ENCODE results near the gene B3GLCT. TPM values are rescaled to one million over a fixed set of nuclear protein-coding genes. Genes with fewer than 3 reads are reported as not detected.

Gene B3GLCT
- total and polyA plus RNA-seq, 2 experiments from 2014 or later, result 5.7 to 10.8 TPM

GRCh38 chr13:31246918-31247317 lies 47.1 kb downstream of the B3GLCT start:
- H3K4me1 ChIP-seq (ENCODE audit: insufficient read depth), result no peaks in the 10 kb centered on the region
- 88% methylated on average over 6 of the region's 6 CpGs for WGBS (ENCODE audit: low lambda C conversion rate, missing lambda C conversion rate)

DNA sequence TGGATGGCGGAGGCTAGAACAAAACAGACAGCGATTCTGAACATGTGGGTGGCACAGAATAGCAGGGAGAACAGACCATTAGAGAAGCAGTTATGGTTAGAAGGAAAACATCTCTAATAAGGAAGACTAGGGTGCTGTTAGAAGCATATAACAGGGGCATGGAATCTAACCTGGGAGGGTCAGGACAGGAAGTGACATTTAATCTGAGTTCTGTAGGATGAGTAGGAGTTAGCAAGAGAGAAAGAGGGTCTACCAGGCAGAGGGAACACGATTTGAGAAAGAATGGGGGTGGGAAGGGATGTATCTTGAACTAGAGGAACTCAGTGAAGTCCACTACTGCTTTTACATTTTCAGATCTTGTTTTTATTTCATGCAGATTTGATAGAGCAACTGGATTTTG lies 48.6 kb downstream of the B3GLCT start:
- Histone ChIP-seq H3K4me1 (ENCODE audit: insufficient read depth) (no peaks in the 10 kb centered on the region), H3K9me2 (replicated peaks; ENCODE audit: insufficient read depth) (no peaks in the 10 kb centered on the region), H3K4me3 (no peak overlapping the region), H4K20me1 (ENCODE audit: insufficient read depth, poor library complexity, severe bottlenecking) (no peaks in the 10 kb centered on the region), H3K4me2 (no peak overlapping the region), H3K9me3 (ENCODE audit: low read depth) (no peaks in the 10 kb centered on the region), H3K27ac (no peak overlapping the region), H3K79me2 (no peaks in the 10 kb centered on the region), H3K27me3 (no peaks in the 10 kb centered on the region), H3K36me3 (replicated peaks; ENCODE audit: insufficient read depth, low read depth) (no peaks in the 10 kb centered on the region), H2AFZ (no peak overlapping the region)
- DNase-seq (ENCODE audit: low spot score), result no peak
- 85% methylated on average over 3 of the region's 3 CpGs for WGBS (ENCODE audit: low lambda C conversion rate, missing lambda C conversion rate)
- TF ChIP-seq EZH2phosphoT487 (IDR thresholded peaks at IDR 0.05; ENCODE audit: low read depth, severe bottlenecking, unreplicated experiment), result no peak
- no peak for TF ChIP-seq EZH2 (IDR thresholded peaks at IDR 0.05; ENCODE audit: borderline replicate concordance)
- TF ChIP-seq CTCF (IDR thresholded peaks at IDR 0.05; ENCODE audit: poor library complexity), result no peak

More at GRCh38 chr13:31246918-31247317, 47.1 kb downstream of the B3GLCT start:
- Histone ChIP-seq H3K4me2 (no peak overlapping the region), H3K79me2 (no peaks in the 10 kb centered on the region), H4K20me1 (ENCODE audit: insufficient read depth, poor library complexity, severe bottlenecking) (no peaks in the 10 kb centered on the region), H3K4me3 (no peak overlapping the region), H3K9me3 (ENCODE audit: low read depth) (no peaks in the 10 kb centered on the region), H3K9me2 (replicated peaks; ENCODE audit: insufficient read depth) (no peaks in the 10 kb centered on the region), H3K27ac (no peak overlapping the region), H2AFZ (no peak overlapping the region), H3K36me3 (replicated peaks; ENCODE audit: insufficient read depth, low read depth) (no peaks in the 10 kb centered on the region), H3K27me3 (no peaks in the 10 kb centered on the region)
- DNase-seq (ENCODE audit: low spot score), result no peak
- TF ChIP-seq CTCF (IDR thresholded peaks at IDR 0.05; ENCODE audit: poor library complexity) (no peak), EZH2 (IDR thresholded peaks at IDR 0.05; ENCODE audit: borderline replicate concordance) (no peak), EZH2phosphoT487 (IDR thresholded peaks at IDR 0.05; ENCODE audit: low read depth, severe bottlenecking, unreplicated experiment) (no peak)

DNA sequence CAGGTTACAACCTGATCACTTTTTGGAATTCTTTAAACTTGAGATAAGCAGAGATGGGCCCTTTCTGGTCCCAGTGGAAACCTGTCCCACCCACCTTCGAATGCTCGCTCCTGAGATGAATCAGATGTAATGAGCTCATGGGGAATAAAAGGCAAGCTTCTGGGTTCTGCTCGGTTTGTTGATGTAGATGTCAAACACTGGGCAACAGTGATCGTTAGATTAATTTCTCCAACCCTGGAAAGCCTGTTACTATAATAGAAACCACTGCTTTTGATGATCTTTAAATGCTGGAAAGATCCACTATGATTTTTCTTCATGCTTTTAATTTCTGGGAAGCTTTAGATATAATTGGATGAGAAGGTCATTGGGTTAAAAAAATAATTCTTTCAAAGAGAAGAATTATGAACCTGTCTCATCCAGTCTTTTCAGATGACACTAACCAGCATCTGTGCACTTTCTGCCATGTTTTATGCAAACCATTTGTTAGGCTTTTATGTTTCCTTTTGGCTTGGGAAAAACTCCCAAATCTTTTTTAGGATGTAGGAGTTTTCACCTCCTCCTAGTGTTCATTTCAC lies 49.3 kb downstream of the B3GLCT start:
- Histone ChIP-seq H4K20me1 (ENCODE audit: insufficient read depth, poor library complexity, severe bottlenecking) (no peaks in the 10 kb centered on the region), H3K79me2 (no peaks in the 10 kb centered on the region), H2AFZ (no peak overlapping the region), H3K9me3 (ENCODE audit: low read depth) (no peaks in the 10 kb centered on the region), H3K4me3 (no peak overlapping the region), H3K36me3 (replicated peaks; ENCODE audit: insufficient read depth, low read depth) (no peaks in the 10 kb centered on the region), H3K4me1 (ENCODE audit: insufficient read depth) (no peaks in the 10 kb centered on the region), H3K9me2 (replicated peaks; ENCODE audit: insufficient read depth) (no peaks in the 10 kb centered on the region), H3K27me3 (no peaks in the 10 kb centered on the region), H3K4me2 (no peak overlapping the region), H3K27ac (no peak overlapping the region)
- TF ChIP-seq CTCF (IDR thresholded peaks at IDR 0.05; ENCODE audit: poor library complexity), result no peak
- TF ChIP-seq EZH2phosphoT487 (IDR thresholded peaks at IDR 0.05; ENCODE audit: low read depth, severe bottlenecking, unreplicated experiment), result no peak
- no peak for DNase-seq (ENCODE audit: low spot score)
- WGBS (ENCODE audit: low lambda C conversion rate, missing lambda C conversion rate), result 64% methylated on average over 4 of the region's 4 CpGs

Measured in hepatocyte (in vitro differentiated cells).